Measurements from ENCODE around the gene DISC1.

Gene DISC1

GRCh38 chr1:231990388-231990787 is 363.8 kb downstream of the DISC1 start:
- no peak for DNase-seq (ENCODE audit: low read depth in 2 of 2)

DNA sequence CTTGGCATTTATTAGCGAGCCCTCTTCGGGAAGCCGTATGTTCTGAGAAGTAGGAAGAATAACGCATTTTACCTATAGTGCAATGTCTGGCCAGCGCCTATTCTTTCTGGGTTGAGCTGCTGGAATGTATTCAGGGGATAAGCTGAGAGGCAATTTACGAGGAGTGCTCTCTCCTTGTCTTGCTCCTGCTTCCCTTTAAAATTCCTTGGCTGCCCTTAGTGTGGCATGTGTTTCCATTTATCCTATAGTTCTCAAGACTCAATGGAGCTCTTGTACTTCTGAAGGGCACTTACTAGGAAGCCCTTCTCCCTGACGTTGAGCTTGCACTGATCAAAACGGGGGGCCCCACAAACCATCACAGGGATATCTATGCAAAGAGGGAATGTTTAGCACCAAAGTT is 364.6 kb downstream of the DISC1 start:
- no peak for DNase-seq (ENCODE audit: low read depth in 2 of 2)

DNA sequence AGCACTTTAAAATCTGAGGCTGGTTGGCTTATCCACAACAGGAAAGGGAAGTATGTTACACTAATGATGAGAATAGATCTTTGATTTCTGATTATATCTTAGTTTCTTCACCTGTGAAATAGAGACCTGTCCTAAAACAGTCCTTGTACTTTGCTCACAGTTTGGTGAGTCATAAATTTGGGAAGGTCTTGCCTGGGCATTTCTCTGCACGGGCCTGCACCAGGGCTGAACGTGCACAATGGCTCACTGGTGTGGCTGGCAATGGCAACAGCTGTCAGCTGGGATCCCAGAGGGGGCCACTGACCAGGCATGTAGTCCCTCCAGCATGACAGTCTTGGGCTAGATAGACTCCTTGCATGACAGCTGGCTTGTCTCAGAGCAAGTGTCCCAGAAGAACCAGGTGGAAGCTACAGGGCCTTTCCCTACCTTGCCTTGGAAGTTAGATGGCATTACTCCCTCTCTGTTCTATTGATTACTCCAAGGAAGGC is 367.4 kb downstream of the DISC1 start:
- DNase-seq (ENCODE audit: low read depth in 2 of 2), result no peak

DNA sequence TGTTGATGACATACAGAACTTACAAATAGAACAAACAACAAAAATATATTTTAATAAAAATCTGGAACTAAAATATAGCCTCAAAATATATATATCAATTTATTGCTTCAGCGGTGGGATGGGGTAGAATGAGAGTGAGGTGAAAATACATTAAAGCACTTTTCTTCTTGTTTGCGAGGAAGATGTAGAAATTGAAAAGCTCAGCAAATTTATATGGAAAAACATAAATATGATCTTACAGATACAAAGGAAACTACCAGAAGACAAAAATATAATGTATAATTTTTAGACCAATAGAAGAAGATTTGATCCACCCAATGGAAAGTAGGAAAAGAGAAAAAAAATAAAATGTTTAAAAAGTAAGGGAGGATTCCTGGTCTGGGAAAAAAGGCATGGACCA is 372.2 kb downstream of the DISC1 start:
- no peak for DNase-seq (ENCODE audit: low read depth in 2 of 2)

DNA sequence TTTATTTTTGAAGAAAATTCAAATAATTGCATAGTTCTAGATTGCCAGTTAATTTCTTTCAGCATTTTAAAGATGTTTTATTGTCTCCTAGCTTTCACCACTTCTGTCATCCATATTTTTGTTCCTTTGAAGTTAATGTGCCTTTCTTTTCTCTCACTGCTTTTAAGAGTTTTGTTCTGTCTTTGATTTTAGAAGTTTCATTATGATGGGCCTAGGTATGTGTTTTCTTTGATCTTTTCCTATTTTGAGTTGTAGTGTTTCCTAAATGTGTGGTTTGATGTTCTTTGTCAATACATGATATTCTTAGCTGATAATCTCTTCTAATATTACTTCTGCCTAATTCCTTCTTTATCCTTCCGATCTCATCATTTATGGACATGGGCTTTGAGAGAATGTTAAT is 378.7 kb downstream of the DISC1 start:
- DNase-seq (ENCODE audit: low read depth in 2 of 2), result no peak

GRCh38 chr1:232009741-232010140 is 383.2 kb downstream of the DISC1 start:
- DNase-seq (ENCODE audit: low read depth in 2 of 2), result no peak

DNA sequence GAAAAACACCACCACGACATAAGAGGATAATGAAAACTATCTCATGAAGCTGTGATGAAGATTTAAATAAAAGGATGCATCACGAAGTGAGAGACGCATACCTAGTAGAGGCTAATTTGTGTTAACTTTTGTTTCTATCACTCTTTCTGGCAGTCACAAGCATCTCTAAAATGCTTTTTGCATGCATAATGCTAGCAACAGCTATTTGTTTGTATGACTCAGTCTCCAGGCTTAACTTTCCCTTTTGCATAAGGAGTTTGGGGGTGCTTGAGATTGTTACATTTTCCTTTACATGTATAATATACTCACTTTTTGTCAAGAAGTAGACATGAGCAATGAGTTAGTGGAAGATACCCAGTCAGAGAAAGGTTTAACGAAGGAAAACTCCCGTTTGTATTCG is 385.4 kb downstream of the DISC1 start:
- DNase-seq (ENCODE audit: low read depth in 2 of 2), result no peak

DNA sequence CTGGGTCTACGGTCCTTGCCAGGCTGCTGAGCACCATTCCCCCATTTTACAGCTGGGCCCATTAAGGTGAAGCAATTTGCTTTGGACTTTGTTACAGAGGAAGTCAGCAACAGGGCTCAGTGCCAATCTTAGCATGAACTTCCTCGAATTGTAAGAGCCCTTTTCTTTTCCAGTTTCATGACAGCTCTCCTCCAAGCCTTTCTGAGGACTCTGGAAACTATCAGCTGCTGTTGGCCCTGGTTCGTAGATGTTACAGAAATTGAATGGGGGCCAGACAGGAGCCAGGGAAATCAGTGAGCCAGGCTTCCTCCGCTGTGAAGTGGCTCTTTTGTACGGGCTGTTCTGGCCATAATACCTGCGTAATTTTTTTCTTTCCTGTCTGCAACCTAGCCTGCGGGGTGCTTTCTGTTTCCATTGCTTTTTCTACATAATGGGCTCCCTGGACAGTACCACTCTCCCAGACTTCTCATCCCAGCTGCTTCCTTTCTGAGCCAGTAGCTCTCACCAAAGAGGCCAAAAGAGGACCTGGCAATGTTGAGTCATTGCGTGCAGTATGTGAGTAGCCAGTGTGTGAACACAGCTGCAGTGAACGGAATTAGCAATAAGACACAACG is 386.3 kb downstream of the DISC1 start:
- no peak for DNase-seq (ENCODE audit: low read depth in 2 of 2)

- DNase-seq (ENCODE audit: low read depth in 2 of 2), result no peak
Observed at GRCh38 chr1:232014941-232015340, 388.4 kb downstream of the DISC1 start.

DNA sequence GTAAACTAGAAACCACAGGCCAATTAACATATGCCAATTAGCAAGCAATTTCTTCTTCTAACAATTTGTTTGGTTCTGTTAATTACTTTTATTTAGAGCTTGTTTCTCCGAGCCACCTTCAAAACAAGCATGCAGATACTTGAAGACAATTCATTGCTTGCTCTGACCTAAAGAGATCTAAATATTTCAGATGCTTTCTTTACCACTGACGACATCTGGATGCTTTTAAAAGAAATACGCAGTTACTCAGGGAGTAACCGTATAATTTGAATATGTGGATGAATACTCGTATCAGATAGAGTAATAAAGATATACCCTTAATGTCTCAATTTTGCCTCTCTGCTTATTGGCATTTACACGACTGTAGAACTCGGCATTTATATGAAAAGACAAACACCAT is 390.0 kb downstream of the DISC1 start:
- DNase-seq (ENCODE audit: low read depth in 2 of 2), result no peak

DNA sequence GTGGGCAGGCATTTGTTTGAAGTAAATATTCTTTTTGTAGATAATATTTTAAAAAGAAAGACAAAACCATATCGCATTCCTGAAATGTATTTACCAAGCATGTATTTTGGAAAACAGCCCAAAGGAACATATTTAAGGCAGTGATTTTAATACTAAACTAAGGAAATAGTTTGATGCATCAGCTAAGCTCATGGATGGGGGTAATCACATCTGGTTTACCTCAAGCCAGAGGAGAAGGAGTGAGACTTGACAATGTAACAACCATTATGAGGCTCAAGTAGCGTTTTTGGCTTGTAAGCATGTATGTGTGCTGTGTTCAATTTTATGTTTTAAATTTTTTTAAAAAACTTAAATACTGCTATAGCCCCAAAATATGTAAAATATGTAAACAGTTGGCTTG is 390.5 kb downstream of the DISC1 start:
- no peak for DNase-seq (ENCODE audit: low read depth in 2 of 2)

- DNase-seq (ENCODE audit: low read depth in 2 of 2), result no peak
Observed at GRCh38 chr1:232017759-232018158, 391.2 kb downstream of the DISC1 start.

- no peak for DNase-seq (ENCODE audit: low read depth in 2 of 2)
Observed at GRCh38 chr1:232018231-232019025, 391.8 kb downstream of the DISC1 start.

DNA sequence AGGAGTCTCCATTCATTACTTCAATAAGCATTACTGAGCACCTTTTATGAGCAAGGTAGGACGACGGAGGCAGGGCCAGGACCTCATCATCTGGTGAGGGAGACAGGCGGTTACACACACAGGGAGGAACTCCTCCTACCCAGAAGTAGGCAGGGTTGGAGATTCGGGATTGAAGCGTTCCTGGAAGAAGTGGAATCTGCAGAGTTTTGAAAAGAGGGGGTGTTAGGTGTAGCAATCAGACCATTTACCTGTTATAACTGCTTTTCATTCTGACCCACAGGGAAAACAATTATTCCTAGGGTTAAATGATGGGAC is 392.4 kb downstream of the DISC1 start:
- DNase-seq (ENCODE audit: low read depth in 2 of 2), result no peak

DNA sequence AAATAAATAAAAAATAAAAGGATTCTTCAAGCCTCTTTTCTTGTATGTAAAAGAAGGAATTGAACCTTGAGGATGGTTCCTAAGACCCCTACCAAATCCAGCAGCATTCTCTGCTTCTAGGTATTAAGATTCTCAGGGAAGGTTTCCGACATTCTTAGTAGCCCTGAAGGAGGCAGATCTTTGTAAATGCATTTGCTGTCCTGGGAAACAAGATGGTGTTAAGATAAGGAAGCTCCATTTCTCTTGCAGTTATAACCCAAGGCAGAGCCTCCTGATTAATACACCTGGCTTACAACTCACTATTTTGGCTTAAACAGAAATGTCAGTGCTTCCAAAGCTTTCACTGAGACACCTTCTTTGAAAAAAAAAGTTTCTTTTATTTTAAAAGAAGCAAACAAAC is 393.8 kb downstream of the DISC1 start:
- no peak for DNase-seq (ENCODE audit: low read depth in 2 of 2)

GRCh38 chr1:232029315-232029714 is 402.7 kb downstream of the DISC1 start:
- no peak for DNase-seq (ENCODE audit: low read depth in 2 of 2)

DNA sequence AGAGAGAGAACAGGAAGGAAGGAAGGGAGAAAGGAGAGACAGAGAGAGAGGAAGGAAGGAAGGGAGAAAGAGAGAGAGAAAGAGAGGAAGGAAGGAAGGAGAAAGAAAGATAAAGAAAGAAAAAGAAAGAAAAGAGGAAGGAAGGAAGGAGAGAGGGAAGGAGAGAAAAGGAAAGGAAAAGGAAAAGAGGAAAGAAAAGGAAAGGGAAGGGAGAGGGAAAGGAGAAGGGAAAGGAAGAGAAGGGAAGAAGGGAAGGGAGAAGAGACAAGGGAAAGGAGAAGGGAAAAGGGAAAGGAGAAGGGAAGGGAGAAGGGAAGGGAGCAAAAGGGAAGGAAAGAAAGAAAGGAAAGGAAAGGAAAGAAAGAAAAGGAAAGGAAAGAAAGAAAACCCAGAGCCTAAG is 404.6 kb downstream of the DISC1 start:
- DNase-seq (ENCODE audit: low read depth in 2 of 2), result no peak

DNA sequence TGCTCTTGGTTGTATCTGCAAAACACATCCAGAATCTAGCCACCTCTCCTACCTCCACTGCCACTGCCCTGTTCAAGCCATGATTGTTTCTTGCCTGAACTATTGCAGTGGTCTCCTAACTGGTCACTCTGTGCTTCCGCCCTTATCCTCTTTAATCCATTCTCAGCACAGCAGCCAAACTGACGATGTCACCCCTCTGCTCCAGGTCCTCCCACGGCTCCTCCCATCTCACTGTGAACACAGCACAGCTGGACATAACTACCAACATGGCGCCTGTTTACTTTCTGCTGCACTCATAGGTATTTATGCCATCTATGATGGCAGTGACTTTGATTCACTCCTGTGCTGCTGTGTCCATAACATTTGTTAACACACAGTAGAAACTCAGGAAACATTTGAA is 406.7 kb downstream of the DISC1 start:
- DNase-seq (ENCODE audit: low read depth in 2 of 2), result no peak

GRCh38 chr1:232034556-232034955 is 408.0 kb downstream of the DISC1 start:
- no peak for DNase-seq (ENCODE audit: low read depth in 2 of 2)

- no peak for DNase-seq (ENCODE audit: low read depth in 2 of 2)
Observed at GRCh38 chr1:232036181-232036933, 409.8 kb downstream of the DISC1 start.

GRCh38 chr1:232037774-232038388 is 411.3 kb downstream of the DISC1 start:
- DNase-seq (ENCODE audit: low read depth in 2 of 2), result no peak

Data from stimulated activated CD4-positive, alpha-beta T cell treated with anti-CD3 and anti-CD28 coated beads, Interleukin-15, amount 100 ng/mL, for 48 hours (primary cell).